Left lobe of liver (tissue), 2 donors: ENCODE data around the gene ERVW-1. TPM values are rescaled to one million over a fixed set of nuclear protein-coding genes. Genes with fewer than 3 reads are reported as not detected.
A peak's percentile ranks its signal among the peaks of the same experiment; 100 is the strongest.
"Not testable (repeated sequence)": the region's sequence is repeated elsewhere in the genome, so short reads cannot be mapped to it uniquely, and the experiment has no call there.

ENCODE experiments used
- ATAC-seq: fragments of 200-7000 bp; cut with Tn5 transposase; one replicate; pipeline ENCODE4 v1.9.1; 2020; ENCODE audit warnings: mild to moderate bottlenecking, moderate library complexity
- DNase-seq: peaks from one replicate; pipeline ENCODE4 v3.0.0-alpha.2; 2020; ENCODE audit warnings: low spot score
- total RNA-seq: library from RNA; stranded (reverse); gene quantifications from one replicate; pipeline ENCODE4 v1.2.1, GENCODE V29; 2021
- donor health status: DM: no; HTN: no; CAD: no; lungs with moderate emphysema.
- donor health status: DM: no; HTN: yes; CAD: no.

Gene ERVW-1
- total RNA-seq, result not detected

- not testable (repeated sequence) for ATAC-seq, DNase-seq
Observed at GRCh38 chr7:92477681-92478080, at the start of gene ERVW-1. Gene ERVW-1 (minus strand): TSS chr7:92477946. CDS start chr7:92470381, 7,565 bp downstream.

- DNase-seq, result no peak
Observed at GRCh38 chr7:92523110-92523509, 45.4 kb upstream of the ERVW-1 start.

GRCh38 chr7:92520024-92520423, 42.3 kb upstream of the ERVW-1 start:
- no peak for DNase-seq
- ATAC-seq, result no peak

More at GRCh38 chr7:92523110-92523509, 45.4 kb upstream of the ERVW-1 start:
- no peak for ATAC-seq

- ATAC-seq (no peak), DNase-seq (no peak)
Observed at GRCh38 chr7:92517631-92518030, 39.9 kb upstream of the ERVW-1 start.

- DNase-seq, result no peak
- no peak for ATAC-seq
Observed at GRCh38 chr7:92513167-92513902, 35.6 kb upstream of the ERVW-1 start.

GRCh38 chr7:92508946-92509345, 31.2 kb upstream of the ERVW-1 start:
- ATAC-seq (no peak), DNase-seq (no peak)

- ATAC-seq (no peak), DNase-seq (no peak)
Observed at GRCh38 chr7:92506363-92506762, 28.6 kb upstream of the ERVW-1 start.

GRCh38 chr7:92504563-92504962, 26.8 kb upstream of the ERVW-1 start:
- no peak for DNase-seq
- no peak for ATAC-seq

- DNase-seq (no peak), ATAC-seq (no peak)
Observed at GRCh38 chr7:92503767-92504166, 26.0 kb upstream of the ERVW-1 start.

- no peak for DNase-seq
- no peak for ATAC-seq
Observed at GRCh38 chr7:92498557-92498956, 20.8 kb upstream of the ERVW-1 start.

- DNase-seq (no peak), ATAC-seq (no peak)
Observed at GRCh38 chr7:92496876-92497275, 19.1 kb upstream of the ERVW-1 start.

- no peak for DNase-seq
Observed at GRCh38 chr7:92489634-92490033, 11.9 kb upstream of the ERVW-1 start.

GRCh38 chr7:92487804-92488203, 10.1 kb upstream of the ERVW-1 start:
- ATAC-seq, result no peak
- DNase-seq, result no peak

More at GRCh38 chr7:92489634-92490033, 11.9 kb upstream of the ERVW-1 start:
- ATAC-seq, result peak; percentile 84

GRCh38 chr7:92485974-92486373, 8.2 kb upstream of the ERVW-1 start:
- ATAC-seq, result no peak
- DNase-seq, result no peak

- ATAC-seq (no peak), DNase-seq (no peak)
Observed at GRCh38 chr7:92485267-92485892, 7.6 kb upstream of the ERVW-1 start.

GRCh38 chr7:92484226-92484625, 6.5 kb upstream of the ERVW-1 start:
- DNase-seq, ATAC-seq: not testable (repeated sequence)

- ATAC-seq, DNase-seq: not testable (repeated sequence)
Observed at GRCh38 chr7:92483624-92484023, 5.9 kb upstream of the ERVW-1 start.

- DNase-seq, ATAC-seq: not testable (repeated sequence)
Observed at GRCh38 chr7:92479146-92479545, 1.4 kb upstream of the ERVW-1 start.

- DNase-seq (no peak), ATAC-seq (no peak)
Observed at GRCh38 chr7:92478711-92479110, 965 bp upstream of the ERVW-1 start.

GRCh38 chr7:92478095-92478494, 349 bp upstream of the ERVW-1 start:
- DNase-seq, result no peak
- no peak for ATAC-seq

- ATAC-seq, DNase-seq: not testable (repeated sequence)
Observed at GRCh38 chr7:92475851-92476590, 1.7 kb downstream of the ERVW-1 start.
